H1 (cell line): ENCODE results near the gene COX6A2. TPM values are rescaled to one million over a fixed set of nuclear protein-coding genes. Genes with fewer than 3 reads are reported as not detected.

Source experiments
- BCL11A ChIP-seq, 2 experiments: IDR thresholded peaks; one replicate each; pipeline ENCODE4 v1.6.1; 2011; ENCODE audit warnings: low read depth in 2 of 2, low read length in 2 of 2, mild to moderate bottlenecking in 2 of 2
- CBX5 ChIP-seq: fragments of 300-800, 300-1000 bp; sonication (generic); IDR thresholded peaks from 2 replicates; pipeline ENCODE4 v1.7.1; 2016; ENCODE audit warnings: antibody characterized with exemption, low read length, low read depth
- CBX8 ChIP-seq: fragments of 300-800, 300-1000 bp; sonication (generic); IDR thresholded peaks from 2 replicates; pipeline ENCODE4 v1.7.1; 2016; ENCODE audit warnings: low read depth, low read length, borderline replicate concordance
- CHD1 ChIP-seq: IDR thresholded peaks from 2 replicates; pipeline ENCODE4 v1.6.1; 2012; ENCODE audit warnings: low read depth, low read length, improper control_type of control experiment
- CTBP2 ChIP-seq: IDR thresholded peaks from 2 replicates; pipeline ENCODE4 v1.7.0; 2011; ENCODE audit warnings: borderline replicate concordance, mild to moderate bottlenecking, moderate library complexity, mixed read lengths, low read length; ENCODE audit not compliant: insufficient read depth, insufficient read length
- HDAC6 ChIP-seq: IDR thresholded peaks from one replicate; pipeline ENCODE4 v1.7.1; 2012; ENCODE audit warnings: low read depth, mild to moderate bottlenecking, inconsistent platforms, low read length, moderate library complexity
- KDM4A ChIP-seq: IDR thresholded peaks from one replicate; pipeline ENCODE4 v1.7.1; 2012; ENCODE audit warnings: low read depth, mild to moderate bottlenecking, moderate library complexity, low read length, inconsistent platforms; ENCODE audit not compliant: severe bottlenecking
- PHF8 ChIP-seq: fragments of 200-600 bp; sonication (generic); conservative IDR thresholded peaks from 2 replicates; pipeline ENCODE4 v1.7.1; 2012; ENCODE audit warnings: low read depth, mild to moderate bottlenecking, inconsistent platforms, low read length, moderate library complexity
- POLR2AphosphoS5 ChIP-seq: IDR thresholded peaks from 2 replicates; pipeline ENCODE4 v1.6.1; 2011; ENCODE audit warnings: low read depth, low read length
- RNF2 ChIP-seq: fragments of 200-900, 300-1000 bp; sonication (generic); IDR thresholded peaks from 2 replicates; pipeline ENCODE4 v1.7.1; 2016; ENCODE audit warnings: borderline replicate concordance, low read depth, mild to moderate bottlenecking, antibody characterized with exemption, low read length; ENCODE audit not compliant: poor library complexity, severe bottlenecking; ENCODE audit errors: missing control alignments
- SAP30 ChIP-seq: fragments of 300-600 bp; sonication (generic); IDR thresholded peaks from 2 replicates; pipeline ENCODE4 v1.7.1; 2012; ENCODE audit warnings: low read length, moderate library complexity, mild to moderate bottlenecking, inconsistent platforms; ENCODE audit not compliant: insufficient read depth, insufficient replicate concordance
- SRF ChIP-seq: IDR thresholded peaks from 2 replicates; pipeline ENCODE4 v1.6.1; 2011; ENCODE audit warnings: mild to moderate bottlenecking, low read depth, low read length, moderate library complexity
- TAF7 ChIP-seq: optimal IDR thresholded peaks from 2 replicates; pipeline ENCODE3; 2011; ENCODE audit warnings: low read depth, mild to moderate bottlenecking, inconsistent platforms, low read length, moderate library complexity, borderline replicate concordance
- TBP ChIP-seq: IDR thresholded peaks from 2 replicates; pipeline ENCODE4 v1.6.1; 2011; ENCODE audit warnings: low read depth, low read length, improper control_type of control experiment
- polyA plus RNA-seq, 7 experiments: library from polyadenylated mRNA; depleted of rRNA in 3 of 7; stranded (reverse) in 5 of 7; unstranded in 2 of 7; fragments of >200 nt in 5 of 7; fragments of 200-250 nt in 2 of 7; gene quantifications; 1 replicate in 5 of 7; 2 replicates in 1 of 7; 4 replicates in 1 of 7; pipeline versions ENCODE4 v1.2.1 to v1.2.3, GENCODE V29; 2011 to 2013; ENCODE audit warnings: missing spikeins in 2 of 7, mixed read lengths in 2 of 7
- total RNA-seq: library from RNA; stranded (reverse); fragmentation: NEBNext Ultra II Directional; extraction: Animal tissue kit (Norgen Biotek cat#: 25700); gene quantifications from 2 replicates; pipeline ENCODE4 v1.2.1, GENCODE V29; 2021
- TF ChIP-seq, protein P1 (sequence below): IDR thresholded peaks from 2 replicates; pipeline ENCODE4 v1.6.1; 2012; ENCODE audit warnings: inconsistent platforms
- TF ChIP-seq, protein P2 (sequence below): IDR thresholded peaks from 2 replicates; pipeline ENCODE4 v1.6.1; 2012; ENCODE audit warnings: inconsistent platforms
- TF ChIP-seq, protein P3 (sequence below), 3 experiments: IDR thresholded peaks; 1 replicate in 2 of 3; 2 replicates in 1 of 3; pipeline versions ENCODE4 v1.5.1 to v1.6.1; 2011; ENCODE audit warnings: low read length in 3 of 3, mild to moderate bottlenecking in 3 of 3, inconsistent platforms in 2 of 3, low read depth in 1 of 3, moderate library complexity in 1 of 3; ENCODE audit not compliant: insufficient read depth in 1 of 3; ENCODE audit errors: control extremely low read depth in 1 of 3
- TF ChIP-seq, protein P4 (sequence below): IDR thresholded peaks from 2 replicates; pipeline ENCODE4 v1.6.1; 2011; ENCODE audit warnings: low read depth, mild to moderate bottlenecking, low read length; ENCODE audit not compliant: insufficient read depth
- TF ChIP-seq, protein P5 (sequence below): IDR thresholded peaks from 2 replicates; pipeline ENCODE4 v1.6.1; 2011; ENCODE audit warnings: low read length, improper control_type of control experiment

The COX6A2 gene
- total and polyA plus RNA-seq, 2 of the 8 experiments (the other 6 are each of a cell fraction or from before 2014, with no cell fraction given), result 0.79 TPM; not detected in 1

DNA sequence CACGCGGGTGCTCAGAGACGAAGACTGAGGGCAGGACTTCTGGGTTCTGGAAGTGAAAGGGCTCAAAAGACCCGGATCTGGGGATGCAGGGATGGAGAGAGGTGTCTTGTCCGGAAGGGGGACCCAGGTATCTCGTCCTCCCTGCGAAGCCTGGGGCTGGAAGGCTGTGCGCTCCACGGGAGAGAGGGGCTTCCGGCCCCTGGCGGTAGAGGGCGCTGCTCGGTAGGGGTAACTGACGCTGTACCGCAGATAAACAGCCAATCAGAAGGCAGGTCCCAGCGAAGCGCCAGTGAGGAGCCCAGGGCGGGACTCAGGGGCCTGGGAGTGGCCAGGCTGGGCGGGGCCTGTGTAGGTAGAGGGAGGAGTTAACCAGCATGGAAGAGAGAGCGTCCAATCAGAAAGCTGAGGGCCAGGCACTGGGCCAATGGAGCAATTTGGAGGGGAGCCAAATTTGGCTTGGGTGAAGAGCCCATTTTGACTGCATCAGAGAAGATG is 44.6 kb upstream of the COX6A2 start (continued):
- TF ChIP-seq RNF2 (no peak), CBX8 (no peak), POLR2AphosphoS5 (no peak), SRF (no peak), SAP30 (no peak), TAF7 (no peak), BCL11A (IDR thresholded peaks at IDR 0.05; ENCODE audit: low read depth in 2 of 2, low read length in 2 of 2) (no peak), CTBP2 (no peak), TBP (no peak), KDM4A (no peak), HDAC6 (no peak), CBX5 (no peak), CHD1 (no peak), PHF8 (no peak)
- TF ChIP-seq, protein P1, sequence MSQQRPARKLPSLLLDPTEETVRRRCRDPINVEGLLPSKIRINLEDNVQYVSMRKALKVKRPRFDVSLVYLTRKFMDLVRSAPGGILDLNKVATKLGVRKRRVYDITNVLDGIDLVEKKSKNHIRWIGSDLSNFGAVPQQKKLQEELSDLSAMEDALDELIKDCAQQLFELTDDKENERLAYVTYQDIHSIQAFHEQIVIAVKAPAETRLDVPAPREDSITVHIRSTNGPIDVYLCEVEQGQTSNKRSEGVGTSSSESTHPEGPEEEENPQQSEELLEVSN, result 0 out of 2 replicates have a peak, but pooled peaks have one; percentile 19
- TF ChIP-seq, protein P2, sequence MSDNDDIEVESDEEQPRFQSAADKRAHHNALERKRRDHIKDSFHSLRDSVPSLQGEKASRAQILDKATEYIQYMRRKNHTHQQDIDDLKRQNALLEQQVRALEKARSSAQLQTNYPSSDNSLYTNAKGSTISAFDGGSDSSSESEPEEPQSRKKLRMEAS, result no peak
- TF ChIP-seq, protein P3, sequence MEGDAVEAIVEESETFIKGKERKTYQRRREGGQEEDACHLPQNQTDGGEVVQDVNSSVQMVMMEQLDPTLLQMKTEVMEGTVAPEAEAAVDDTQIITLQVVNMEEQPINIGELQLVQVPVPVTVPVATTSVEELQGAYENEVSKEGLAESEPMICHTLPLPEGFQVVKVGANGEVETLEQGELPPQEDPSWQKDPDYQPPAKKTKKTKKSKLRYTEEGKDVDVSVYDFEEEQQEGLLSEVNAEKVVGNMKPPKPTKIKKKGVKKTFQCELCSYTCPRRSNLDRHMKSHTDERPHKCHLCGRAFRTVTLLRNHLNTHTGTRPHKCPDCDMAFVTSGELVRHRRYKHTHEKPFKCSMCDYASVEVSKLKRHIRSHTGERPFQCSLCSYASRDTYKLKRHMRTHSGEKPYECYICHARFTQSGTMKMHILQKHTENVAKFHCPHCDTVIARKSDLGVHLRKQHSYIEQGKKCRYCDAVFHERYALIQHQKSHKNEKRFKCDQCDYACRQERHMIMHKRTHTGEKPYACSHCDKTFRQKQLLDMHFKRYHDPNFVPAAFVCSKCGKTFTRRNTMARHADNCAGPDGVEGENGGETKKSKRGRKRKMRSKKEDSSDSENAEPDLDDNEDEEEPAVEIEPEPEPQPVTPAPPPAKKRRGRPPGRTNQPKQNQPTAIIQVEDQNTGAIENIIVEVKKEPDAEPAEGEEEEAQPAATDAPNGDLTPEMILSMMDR (IDR thresholded peaks at IDR 0.05; ENCODE audit: control extremely low read depth in 1 of 3, insufficient read depth in 1 of 3, low read depth in 1 of 3, low read length in 3 of 3), result peak; percentile 82 to 96 (median 85)
- TF ChIP-seq, protein P4, sequence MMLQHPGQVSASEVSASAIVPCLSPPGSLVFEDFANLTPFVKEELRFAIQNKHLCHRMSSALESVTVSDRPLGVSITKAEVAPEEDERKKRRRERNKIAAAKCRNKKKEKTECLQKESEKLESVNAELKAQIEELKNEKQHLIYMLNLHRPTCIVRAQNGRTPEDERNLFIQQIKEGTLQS, result no peak
- TF ChIP-seq, protein P5, sequence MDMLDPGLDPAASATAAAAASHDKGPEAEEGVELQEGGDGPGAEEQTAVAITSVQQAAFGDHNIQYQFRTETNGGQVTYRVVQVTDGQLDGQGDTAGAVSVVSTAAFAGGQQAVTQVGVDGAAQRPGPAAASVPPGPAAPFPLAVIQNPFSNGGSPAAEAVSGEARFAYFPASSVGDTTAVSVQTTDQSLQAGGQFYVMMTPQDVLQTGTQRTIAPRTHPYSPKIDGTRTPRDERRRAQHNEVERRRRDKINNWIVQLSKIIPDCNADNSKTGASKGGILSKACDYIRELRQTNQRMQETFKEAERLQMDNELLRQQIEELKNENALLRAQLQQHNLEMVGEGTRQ, result no peak
